ENCODE results near the gene STK24.

Gene STK24

DNA sequence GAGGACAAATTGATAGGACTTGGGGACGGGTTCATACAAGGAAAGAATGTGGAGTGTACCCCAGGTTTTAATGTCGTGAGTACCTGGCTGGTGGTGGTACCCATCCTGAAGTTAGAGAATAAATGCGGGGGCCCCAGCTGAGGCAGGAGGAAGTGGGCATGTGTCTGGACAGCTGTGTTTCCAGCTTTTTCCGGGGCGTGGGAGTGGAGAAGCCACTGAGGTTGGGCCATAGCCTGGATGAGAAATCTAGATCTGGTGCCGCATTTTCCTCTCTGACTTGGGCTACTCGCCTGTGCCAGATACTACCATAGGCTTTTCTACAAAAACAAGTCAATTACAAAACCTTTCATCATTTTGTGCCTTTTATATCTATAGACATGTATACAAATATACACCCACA, 147.4 kb downstream of the STK24 start:
- DNase-seq (ENCODE audit: low read depth) = no peak
- TF ChIP-seq, protein P1, sequence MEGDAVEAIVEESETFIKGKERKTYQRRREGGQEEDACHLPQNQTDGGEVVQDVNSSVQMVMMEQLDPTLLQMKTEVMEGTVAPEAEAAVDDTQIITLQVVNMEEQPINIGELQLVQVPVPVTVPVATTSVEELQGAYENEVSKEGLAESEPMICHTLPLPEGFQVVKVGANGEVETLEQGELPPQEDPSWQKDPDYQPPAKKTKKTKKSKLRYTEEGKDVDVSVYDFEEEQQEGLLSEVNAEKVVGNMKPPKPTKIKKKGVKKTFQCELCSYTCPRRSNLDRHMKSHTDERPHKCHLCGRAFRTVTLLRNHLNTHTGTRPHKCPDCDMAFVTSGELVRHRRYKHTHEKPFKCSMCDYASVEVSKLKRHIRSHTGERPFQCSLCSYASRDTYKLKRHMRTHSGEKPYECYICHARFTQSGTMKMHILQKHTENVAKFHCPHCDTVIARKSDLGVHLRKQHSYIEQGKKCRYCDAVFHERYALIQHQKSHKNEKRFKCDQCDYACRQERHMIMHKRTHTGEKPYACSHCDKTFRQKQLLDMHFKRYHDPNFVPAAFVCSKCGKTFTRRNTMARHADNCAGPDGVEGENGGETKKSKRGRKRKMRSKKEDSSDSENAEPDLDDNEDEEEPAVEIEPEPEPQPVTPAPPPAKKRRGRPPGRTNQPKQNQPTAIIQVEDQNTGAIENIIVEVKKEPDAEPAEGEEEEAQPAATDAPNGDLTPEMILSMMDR (IDR thresholded peaks at IDR 0.05; ENCODE audit: low read depth, low read length, missing control alignments) = no peak

DNA sequence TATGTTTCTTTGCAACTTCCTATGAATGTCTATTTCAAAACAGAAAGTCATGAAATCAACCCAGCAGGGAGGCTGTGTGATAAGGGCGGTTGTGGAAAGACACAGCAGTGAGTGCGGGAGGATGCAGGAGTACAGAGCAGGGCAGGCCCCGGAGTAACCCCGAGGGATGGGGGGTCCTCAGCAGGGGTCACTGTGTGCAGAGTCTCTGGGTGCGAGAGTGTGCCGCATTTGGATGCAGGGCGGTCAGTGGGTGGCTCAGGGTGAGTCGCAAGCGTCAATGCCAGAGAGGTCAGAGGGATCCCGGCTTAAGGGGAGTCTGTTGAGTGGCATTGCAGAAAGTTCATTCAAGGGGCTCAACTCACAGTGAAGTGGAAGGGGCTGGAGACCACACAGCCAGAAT, 147.8 kb downstream of the STK24 start:
- TF ChIP-seq, protein P1 (IDR thresholded peaks at IDR 0.05; ENCODE audit: low read depth, low read length, missing control alignments) = no peak
- no peak overlapping the region for H3K4me3 ChIP-seq (ENCODE audit: low read depth, low read length)
- no peak for DNase-seq (ENCODE audit: low read depth)

More for the DNA sequence above, 147.4 kb downstream of the STK24 start:
- no peak overlapping the region for H3K4me3 ChIP-seq (ENCODE audit: low read depth, low read length)

DNA sequence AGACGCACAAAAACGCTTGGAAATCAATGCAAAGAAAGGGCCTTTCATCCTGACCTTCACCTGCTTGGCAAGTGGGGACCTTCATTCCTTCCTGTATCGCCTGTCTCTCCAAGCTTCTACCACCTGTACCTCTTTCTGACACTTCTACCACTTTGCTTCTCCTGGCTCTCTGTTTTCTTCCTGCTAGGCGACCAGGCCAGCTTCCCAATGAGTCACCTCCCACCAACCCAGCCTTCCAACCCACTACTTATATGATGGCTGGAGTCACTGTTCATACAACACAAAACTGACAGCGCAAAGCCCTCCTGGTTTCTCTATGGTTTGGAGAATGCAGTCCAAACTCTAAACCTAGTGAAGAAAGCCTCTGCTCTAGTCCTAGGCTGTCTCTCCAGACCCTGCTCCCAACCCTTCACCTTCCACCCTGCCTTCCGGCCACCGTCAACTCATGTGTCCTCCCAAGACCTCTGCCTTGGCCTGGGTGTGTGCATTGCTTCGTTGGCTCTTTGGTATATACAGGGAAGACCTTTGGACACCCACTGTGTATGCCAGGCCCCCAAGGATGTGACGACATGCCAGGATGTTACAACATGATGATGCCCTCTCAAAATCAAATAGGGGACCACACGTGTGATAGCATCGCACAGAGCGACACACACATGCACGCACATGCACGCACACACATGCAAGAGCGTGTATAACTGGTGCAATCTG, 148.5 kb downstream of the STK24 start:
- TF ChIP-seq, protein P1 (IDR thresholded peaks at IDR 0.05; ENCODE audit: low read depth, low read length, missing control alignments) = no peak
- no peak overlapping the region for H3K4me3 ChIP-seq (ENCODE audit: low read depth, low read length)
- DNase-seq (ENCODE audit: low read depth) = no peak

DNA sequence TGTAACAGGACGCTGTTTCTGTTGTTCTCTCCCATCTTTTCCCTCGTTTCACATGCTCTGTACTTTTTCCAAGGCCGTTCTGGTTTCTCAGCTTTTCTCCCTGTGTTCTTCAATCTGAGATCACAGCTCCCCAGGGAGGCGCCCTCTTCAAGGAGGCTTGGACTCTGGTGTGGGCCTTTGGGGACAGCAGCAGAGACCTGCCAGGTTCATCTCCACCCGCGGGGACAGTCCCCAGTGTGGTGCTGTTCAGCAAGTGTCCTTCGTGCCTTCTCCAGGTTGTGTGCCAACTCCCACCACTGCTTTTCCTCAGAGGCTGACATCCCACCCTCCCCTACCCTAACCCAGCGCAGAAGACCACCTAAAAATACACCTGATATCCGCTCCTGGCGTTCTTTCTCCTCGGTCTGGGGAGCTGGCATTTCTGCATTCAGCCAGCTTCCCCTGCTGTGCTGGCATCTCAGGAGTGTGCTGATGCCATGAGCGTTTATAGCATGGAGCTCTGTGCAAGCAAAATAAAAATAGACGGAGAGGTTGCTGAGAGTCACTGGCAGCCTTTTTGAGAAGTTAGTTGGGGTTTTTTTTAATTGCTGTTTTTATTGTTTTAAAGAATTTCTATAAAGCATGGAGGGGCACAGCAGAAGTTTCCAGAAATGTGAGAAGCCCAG, 149.4 kb downstream of the STK24 start:
- TF ChIP-seq, protein P1 (IDR thresholded peaks at IDR 0.05; ENCODE audit: low read depth, low read length, missing control alignments) = no peak
- H3K4me3 ChIP-seq (ENCODE audit: low read depth, low read length) = no peak overlapping the region
- DNase-seq (ENCODE audit: low read depth) = no peak

DNA sequence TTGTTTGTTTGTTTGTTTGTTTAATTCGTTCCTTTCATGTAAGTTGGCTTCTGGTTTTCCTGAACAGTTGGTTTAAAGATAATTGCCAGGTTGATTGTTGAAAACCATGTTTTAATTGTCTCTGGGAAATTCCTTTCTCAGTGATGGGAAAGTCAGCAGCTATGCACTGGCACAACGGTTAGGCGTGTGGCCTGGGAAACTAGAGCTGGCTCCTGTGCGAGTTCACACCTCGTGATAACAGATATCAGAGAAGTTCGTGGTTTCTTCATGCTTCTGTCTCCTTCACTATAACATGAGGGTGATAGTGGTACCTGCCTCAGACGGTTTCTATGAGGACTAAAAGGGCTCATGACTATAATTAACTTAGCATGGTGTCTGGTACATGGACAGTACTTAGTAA, 153.5 kb downstream of the STK24 start:
- TF ChIP-seq, protein P1 (IDR thresholded peaks at IDR 0.05; ENCODE audit: low read depth, low read length, missing control alignments) = no peak

DNA sequence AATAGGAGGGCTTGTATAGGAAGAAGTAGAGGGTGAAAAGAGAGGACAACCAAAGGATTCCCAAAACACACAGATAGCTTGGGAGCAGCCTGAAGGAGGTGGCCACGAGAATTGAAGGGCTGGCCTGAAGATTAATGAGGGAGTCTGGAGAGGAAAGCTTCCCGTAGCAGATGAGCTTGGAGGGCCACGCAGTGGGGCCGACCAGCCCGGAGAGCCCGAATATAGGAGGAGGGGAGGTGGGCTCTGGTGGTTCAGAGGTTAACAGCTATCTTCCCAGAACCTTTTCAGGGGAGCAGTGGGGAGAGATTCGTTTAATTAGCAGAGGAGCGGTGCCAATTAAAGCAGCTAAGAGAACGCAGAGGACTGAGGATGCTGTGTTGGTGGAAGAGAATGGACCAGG, 154.9 kb downstream of the STK24 start:
- no peak overlapping the region for H3K4me3 ChIP-seq (ENCODE audit: low read depth, low read length)
- TF ChIP-seq, protein P1 (IDR thresholded peaks at IDR 0.05; ENCODE audit: low read depth, low read length, missing control alignments) = no peak
- no peak for DNase-seq (ENCODE audit: low read depth)

More for the DNA sequence above, 153.5 kb downstream of the STK24 start:
- no peak overlapping the region for H3K4me3 ChIP-seq (ENCODE audit: low read depth, low read length)
- DNase-seq (ENCODE audit: low read depth) = no peak
